CD14-positive monocyte (primary cell): Measurements from ENCODE around the gene SLC12A4. TPM values are rescaled to one million over a fixed set of nuclear protein-coding genes. Genes with fewer than 3 reads are reported as not detected.

Source experiments
- DNase-seq, 3 donors: peaks; one replicate each; pipeline ENCODE4 v3.0.0-alpha.2; 2011 to 2022
- H2AFZ ChIP-seq: 2 replicates; pipeline ENCODE4 v1.6.0; 2012; ENCODE audit warnings: mild to moderate bottlenecking, low read depth, low read length, inconsistent platforms; ENCODE audit not compliant: insufficient read depth, poor library complexity, severe bottlenecking
- H3K27ac ChIP-seq, 2 donors: 1 replicate in 1 of 2; 2 replicates in 1 of 2; pipeline ENCODE4 v1.5.1; 2012 to 2013; ENCODE audit warnings: low read length in 2 of 2, control low read depth in 1 of 2, inconsistent platforms in 1 of 2, low read depth in 1 of 2, mild to moderate bottlenecking in 1 of 2
- H3K27me3 ChIP-seq, 2 donors: one replicate each; pipeline versions ENCODE4 v1.6.0 to v1.6.1; 2011 to 2013; ENCODE audit warnings: low read length in 2 of 2; ENCODE audit not compliant: control insufficient read depth in 2 of 2, insufficient read depth in 2 of 2
- H3K36me3 ChIP-seq, 2 donors: replicated peaks in 1 of 2; 1 replicate in 1 of 2; 2 replicates in 1 of 2; pipeline versions ENCODE4 v1.5.1 to v1.6.1; 2012 to 2013; ENCODE audit warnings: low read length in 2 of 2, control low read depth in 1 of 2, inconsistent platforms in 1 of 2, mild to moderate bottlenecking in 1 of 2; ENCODE audit not compliant: insufficient read depth in 2 of 2, control insufficient read depth in 1 of 2
- H3K4me1 ChIP-seq, 2 donors: 1 replicate in 1 of 2; 2 replicates in 1 of 2; pipeline versions ENCODE4 v1.5.1 to v1.6.1; 2012 to 2013; ENCODE audit warnings: low read length in 2 of 2, control low read depth in 1 of 2, inconsistent platforms in 1 of 2, mild to moderate bottlenecking in 1 of 2, moderate library complexity in 1 of 2; ENCODE audit not compliant: insufficient read depth in 2 of 2, control insufficient read depth in 1 of 2
- H3K4me2 ChIP-seq: replicated peaks from 2 replicates; pipeline ENCODE3; 2012; ENCODE audit warnings: low read length, moderate library complexity, mild to moderate bottlenecking; ENCODE audit not compliant: poor library complexity, severe bottlenecking; ENCODE audit errors: extremely low read depth
- H3K4me3 ChIP-seq, 3 experiments: fragments of 200-600 bp in 1 of 3; sonication (generic) in 1 of 3; replicated peaks in 1 of 3; 1 replicate in 2 of 3; 2 replicates in 1 of 3; pipeline ENCODE4 v1.5.1; 2011 to 2013; ENCODE audit warnings: low read length in 3 of 3, mild to moderate bottlenecking in 3 of 3, control low read depth in 2 of 3, low read depth in 2 of 3, inconsistent platforms in 1 of 3, moderate library complexity in 1 of 3
- H3K79me2 ChIP-seq: 2 replicates; pipeline ENCODE4 v1.6.0; 2012; ENCODE audit warnings: mild to moderate bottlenecking, control low read depth, inconsistent platforms, low read length, moderate library complexity; ENCODE audit not compliant: insufficient read depth
- H3K9ac ChIP-seq: 2 replicates; pipeline ENCODE4 v1.6.0; 2017; ENCODE audit warnings: low read length, mild to moderate bottlenecking; ENCODE audit not compliant: insufficient read depth, poor library complexity, severe bottlenecking
- H3K9me3 ChIP-seq, 2 donors: replicated peaks in 1 of 2; 1 replicate in 1 of 2; 2 replicates in 1 of 2; pipeline versions ENCODE4 v1.5.1 to v1.6.1; 2012 to 2013; ENCODE audit warnings: low read length in 2 of 2, control low read depth in 1 of 2; ENCODE audit not compliant: control insufficient read depth in 1 of 2, insufficient read depth in 1 of 2
- H4K20me1 ChIP-seq: 2 replicates; pipeline ENCODE4 v1.6.0; 2012; ENCODE audit warnings: mild to moderate bottlenecking, low read length, control low read depth, moderate library complexity; ENCODE audit not compliant: insufficient read depth
- H3K27ac Mint-ChIP-seq, 7 donors: one replicate each; pipeline ENCODE4 v1.8.0; 2020; ENCODE audit warnings: mild to moderate bottlenecking in 7 of 7, mixed read lengths in 7 of 7, moderate library complexity in 6 of 7, inconsistent platforms in 2 of 7
- H3K27me3 Mint-ChIP-seq, 3 donors: one replicate each; pipeline ENCODE4 v1.8.0; 2021 to 2022; ENCODE audit warnings: low read depth in 3 of 3, mild to moderate bottlenecking in 3 of 3, mixed read lengths in 3 of 3, moderate library complexity in 3 of 3, inconsistent platforms in 1 of 3
- H3K36me3 Mint-ChIP-seq, 2 donors: one replicate each; pipeline ENCODE4 v1.8.0; 2020; ENCODE audit warnings: mixed read lengths in 2 of 2, inconsistent platforms in 1 of 2, mild to moderate bottlenecking in 1 of 2
- H3K4me1 Mint-ChIP-seq: one replicate; pipeline ENCODE4 v1.8.0; 2020; ENCODE audit warnings: mild to moderate bottlenecking, mixed read lengths
- H3K4me3 Mint-ChIP-seq, 2 donors: one replicate each; pipeline ENCODE4 v1.8.0; 2020; ENCODE audit warnings: mild to moderate bottlenecking in 2 of 2, mixed read lengths in 2 of 2, moderate library complexity in 1 of 2
- H3K9me3 Mint-ChIP-seq, 7 donors: one replicate each; pipeline ENCODE4 v1.8.0; 2020 to 2022; ENCODE audit warnings: mixed read lengths in 7 of 7, mild to moderate bottlenecking in 6 of 7, moderate library complexity in 6 of 7, inconsistent platforms in 2 of 7
- WGBS: methylation state at CpG from one replicate; pipeline ENCODE4 v1.1.5; 2013; ENCODE audit warnings: missing lambda C conversion rate; ENCODE audit not compliant: insufficient coverage; 5-methylcytosine and 5-hydroxymethylcytosine counted together
- intact Hi-C, 2 donors: fragments of 100-400 bp; cut with micrococcal nuclease; formaldehyde crosslinking; loops; one replicate each; pipeline versions ENCODE4 v1.15.0 to v1.15.1; 2023
- polyA plus RNA-seq, 3 donors: library from polyadenylated mRNA; depleted of rRNA in 1 of 3; unstranded in 2 of 3; stranded (reverse) in 1 of 3; fragments of 300-500 nt in 2 of 3; fragments of >200 nt in 1 of 3; fragmentation: Illumina TruSeq in 2 of 3; gene quantifications; 1 replicate in 2 of 3; 2 replicates in 1 of 3; pipeline ENCODE4 v1.2.3, GENCODE V29; 2012 to 2021
- TF ChIP-seq, protein P1 (sequence below): fragments of 200-600 bp; IDR thresholded peaks from one replicate; pipeline ENCODE4 v1.8.0; 2022; ENCODE audit warnings: antibody characterized with exemption, mild to moderate bottlenecking

The SLC12A4 gene
- polyA plus RNA-seq, 3 donors: 7.3 to 57.2 (median 7.7) TPM

DNA sequence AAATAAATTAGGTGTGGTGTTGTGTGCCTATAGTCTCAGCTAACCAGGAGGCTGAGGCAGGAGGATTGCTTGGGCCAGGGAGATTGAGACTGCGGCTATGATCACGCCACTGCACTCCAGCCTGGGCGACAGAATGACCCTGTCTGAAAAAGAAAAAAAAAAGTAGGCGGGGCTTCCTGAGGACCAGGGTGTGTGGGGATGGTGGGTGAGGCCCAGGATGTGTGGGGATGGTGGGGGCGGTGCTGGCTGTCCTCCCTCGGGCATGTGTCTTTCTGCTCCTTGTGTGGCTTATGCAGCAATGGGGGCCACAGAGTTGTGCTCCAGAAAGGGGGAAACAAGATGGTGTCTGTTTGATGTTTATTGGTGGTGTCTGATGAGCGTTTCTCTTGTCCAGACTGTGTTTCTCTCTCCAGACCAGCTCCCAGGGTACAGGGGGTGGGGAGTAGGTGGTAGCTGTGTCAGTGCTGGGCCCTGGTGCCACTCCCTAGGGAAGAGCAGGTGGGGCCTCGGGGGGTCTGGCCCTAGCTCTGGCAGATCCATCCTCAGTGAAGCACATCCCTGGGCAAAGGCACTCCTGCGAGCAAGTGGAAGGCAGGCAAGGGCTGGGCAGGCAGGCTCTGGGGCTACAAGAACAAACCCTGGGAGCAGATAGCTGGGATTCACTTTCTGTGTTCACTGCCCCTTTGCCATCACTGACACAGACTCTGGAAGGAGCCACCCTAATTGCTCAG lies 26.8 kb downstream of the SLC12A4 start:
- Histone ChIP-seq H3K79me2 (peaks cover 2% of the 10 kb centered on the region), H4K20me1 (peaks cover 12% of the 10 kb centered on the region), H2AFZ (no peak overlapping the region), H3K4me2 (no peak overlapping the region), H3K9me3 (no peaks in the 10 kb centered on the region), H3K36me3 (peaks cover 41 to 44% of the 10 kb centered on the region in 2 donors), H3K27me3 (no peaks in the 10 kb centered on the region), H3K4me1 (peaks cover 20 to 24% of the 10 kb centered on the region in 2 donors), H3K27ac (no peak overlapping the region), H3K4me3 (no peak overlapping the region), H3K9ac (no peak overlapping the region)
- Mint-ChIP-seq H3K4me1 (peaks cover 18% of the 10 kb centered on the region), H3K4me3 (no peak overlapping the region), H3K9me3 (no peaks in the 10 kb centered on the region), H3K27me3 (peaks cover 0 to 4% (median 2%) of the 10 kb centered on the region in 3 donors), H3K36me3 (peaks cover 31 to 55% of the 10 kb centered on the region in 2 donors), H3K27ac (no peak overlapping the region)
- WGBS: 85% methylated on average over 7 of the region's 9 CpGs
- intact Hi-C loops: no loop called here
- DNase-seq: no peak
- TF ChIP-seq, protein P1, sequence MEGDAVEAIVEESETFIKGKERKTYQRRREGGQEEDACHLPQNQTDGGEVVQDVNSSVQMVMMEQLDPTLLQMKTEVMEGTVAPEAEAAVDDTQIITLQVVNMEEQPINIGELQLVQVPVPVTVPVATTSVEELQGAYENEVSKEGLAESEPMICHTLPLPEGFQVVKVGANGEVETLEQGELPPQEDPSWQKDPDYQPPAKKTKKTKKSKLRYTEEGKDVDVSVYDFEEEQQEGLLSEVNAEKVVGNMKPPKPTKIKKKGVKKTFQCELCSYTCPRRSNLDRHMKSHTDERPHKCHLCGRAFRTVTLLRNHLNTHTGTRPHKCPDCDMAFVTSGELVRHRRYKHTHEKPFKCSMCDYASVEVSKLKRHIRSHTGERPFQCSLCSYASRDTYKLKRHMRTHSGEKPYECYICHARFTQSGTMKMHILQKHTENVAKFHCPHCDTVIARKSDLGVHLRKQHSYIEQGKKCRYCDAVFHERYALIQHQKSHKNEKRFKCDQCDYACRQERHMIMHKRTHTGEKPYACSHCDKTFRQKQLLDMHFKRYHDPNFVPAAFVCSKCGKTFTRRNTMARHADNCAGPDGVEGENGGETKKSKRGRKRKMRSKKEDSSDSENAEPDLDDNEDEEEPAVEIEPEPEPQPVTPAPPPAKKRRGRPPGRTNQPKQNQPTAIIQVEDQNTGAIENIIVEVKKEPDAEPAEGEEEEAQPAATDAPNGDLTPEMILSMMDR: no peak

DNA sequence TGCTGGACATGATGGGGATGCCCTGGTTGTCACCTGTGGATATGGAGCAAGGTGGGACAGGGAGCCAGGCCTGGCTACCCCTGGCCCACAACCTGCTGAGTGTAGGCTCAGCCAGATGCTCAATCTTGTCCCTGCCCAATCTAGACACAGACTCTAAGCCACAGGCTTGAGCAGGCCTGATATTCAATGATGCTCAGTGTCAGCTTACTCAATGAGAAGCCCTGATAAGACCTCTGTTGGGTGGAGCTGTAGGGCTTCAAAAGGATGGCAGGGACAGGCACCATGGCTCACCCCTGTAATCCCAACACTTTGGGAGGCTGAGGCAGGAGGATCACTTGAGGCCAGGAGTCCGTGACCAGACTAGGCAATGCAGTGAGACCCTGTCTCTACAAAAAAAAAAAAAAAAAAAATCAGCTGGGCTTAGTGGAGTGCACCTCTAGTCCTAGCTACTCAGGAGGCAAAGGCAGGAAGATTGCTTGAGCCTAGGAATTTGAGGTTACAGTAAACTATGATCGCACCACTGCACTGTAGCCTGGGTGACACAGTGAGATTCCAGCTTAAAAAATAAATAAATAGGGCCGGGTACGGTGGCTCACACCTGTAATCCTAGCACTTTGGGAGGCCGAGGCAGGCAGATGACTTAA lies 27.9 kb downstream of the SLC12A4 start:
- no peak overlapping the region for H2AFZ ChIP-seq
- Mint-ChIP-seq H3K4me1 (peaks cover 21% of the 10 kb centered on the region), H3K9me3 (no peaks in the 10 kb centered on the region), H3K27me3 (peaks cover 0 to 4% (median 2%) of the 10 kb centered on the region in 3 donors), H3K27ac (peak overlapping the region in 2 of 7 donors; percentile 32 to 50), H3K4me3 (peak overlapping the region in 1 of 2 donors; percentile 48), H3K36me3 (peaks cover 20 to 47% of the 10 kb centered on the region in 2 donors)
- H3K36me3 ChIP-seq: peaks cover 31 to 33% of the 10 kb centered on the region in 2 donors
- WGBS: 96% methylated on average over 4 of the region's 5 CpGs
- peaks cover 13% of the 10 kb centered on the region for H3K79me2 ChIP-seq
- intact Hi-C loops: no loop called here
- no peak overlapping the region for H3K27ac ChIP-seq
- H3K4me3 ChIP-seq: no peak overlapping the region
- H3K4me1 ChIP-seq: peaks cover 21 to 25% of the 10 kb centered on the region in 2 donors
- TF ChIP-seq, protein P1: no peak
- peaks cover 14% of the 10 kb centered on the region for H4K20me1 ChIP-seq
- no peak for DNase-seq
- H3K9me3 ChIP-seq: no peaks in the 10 kb centered on the region
- no peak overlapping the region for H3K9ac ChIP-seq
- H3K27me3 ChIP-seq: no peaks in the 10 kb centered on the region
- no peak overlapping the region for H3K4me2 ChIP-seq
